Right ventricle myocardium superior (tissue), 1 donor: ENCODE measurements around the gene GRM7. TPM values are rescaled to one million over a fixed set of nuclear protein-coding genes. Genes with fewer than 3 reads are reported as not detected.

Experiments
- ATAC-seq: fragments of 200-7000 bp; cut with Tn5 transposase; one replicate; pipeline ENCODE4 v1.9.1; 2020; ENCODE audit warnings: mild to moderate bottlenecking; ENCODE audit not compliant: poor library complexity
- DNase-seq: peaks from one replicate; pipeline ENCODE4 v3.0.0-alpha.2; 2020
- intact Hi-C: fragments of 100-400 bp; cut with DNase I; formaldehyde crosslinking; loops from one replicate; pipeline ENCODE4 v1.11.2; 2022
- total RNA-seq: library from RNA; stranded (reverse); fragmentation: NEBNext Ultra II Directional; extraction: Animal tissue kit (Norgen Biotek cat#: 25700); gene quantifications from one replicate; pipeline ENCODE4 v1.2.1, GENCODE V29; 2021
- donor health status: DM: no; HTN: yes; CAD: no; lungs with severe emphysema.

GRM7 gene
- total RNA-seq, 1 donor from 2014 or later, result not detected

- ATAC-seq (no peak), DNase-seq (no peak)
- intact Hi-C loops, result no loop called here
These were observed 414.5 kb downstream of the GRM7 start for GRCh38 chr3:7275396-7275795.

DNA sequence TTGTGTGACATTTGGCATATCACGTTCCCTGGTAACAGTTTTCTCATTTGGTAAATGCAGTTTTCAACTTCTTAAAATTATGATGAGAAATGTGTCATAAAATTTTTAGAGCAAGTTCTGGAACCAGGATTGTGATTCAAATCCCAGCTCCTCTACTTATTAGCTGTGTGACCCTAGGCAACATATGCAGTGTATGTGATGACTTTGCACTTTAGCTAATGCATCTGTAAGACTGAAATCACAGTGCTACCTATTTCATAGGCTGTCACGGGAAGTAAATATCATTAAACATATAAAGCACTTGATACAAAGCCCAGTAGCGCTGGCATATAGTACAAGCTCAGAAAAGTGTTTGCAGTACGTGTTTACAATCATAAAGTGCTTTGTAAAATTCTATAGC lies 419.4 kb downstream of the GRM7 start:
- DNase-seq, result no peak
- no peak for ATAC-seq
- intact Hi-C loops, result no loop called here

DNA sequence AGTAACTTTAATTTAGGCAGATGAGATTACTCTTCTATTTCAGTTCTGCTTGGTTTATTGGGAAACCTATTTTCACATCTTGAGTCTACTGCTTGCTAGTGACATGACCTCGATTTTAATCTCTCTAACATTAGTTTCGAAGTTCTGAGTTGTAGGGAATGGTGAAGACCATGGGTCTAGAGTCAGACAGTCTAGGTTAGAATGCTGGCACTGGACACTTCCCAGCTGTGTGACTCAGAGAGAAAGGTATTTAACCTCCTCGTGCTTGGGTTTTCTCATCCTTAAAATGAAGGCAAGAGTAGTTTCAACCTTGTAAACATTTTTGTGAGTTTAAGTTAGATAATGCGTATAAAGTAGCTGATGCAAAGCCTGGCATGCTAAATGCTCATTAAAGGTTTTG lies 422.1 kb downstream of the GRM7 start:
- DNase-seq, result no peak
- intact Hi-C loops, result no loop called here
- no peak for ATAC-seq

GRCh38 chr3:7285505-7285904 lies 424.6 kb downstream of the GRM7 start:
- intact Hi-C loops, result no loop called here
- no peak for DNase-seq
- ATAC-seq, result no peak

- intact Hi-C loops, result no loop called here
- ATAC-seq (no peak), DNase-seq (no peak)
These were observed 427.2 kb downstream of the GRM7 start for GRCh38 chr3:7288133-7288532.

- ATAC-seq, result peak; percentile 15
- intact Hi-C loops, result no loop called here
- no peak for DNase-seq
These were observed 428.2 kb downstream of the GRM7 start for GRCh38 chr3:7289121-7289520.

DNA sequence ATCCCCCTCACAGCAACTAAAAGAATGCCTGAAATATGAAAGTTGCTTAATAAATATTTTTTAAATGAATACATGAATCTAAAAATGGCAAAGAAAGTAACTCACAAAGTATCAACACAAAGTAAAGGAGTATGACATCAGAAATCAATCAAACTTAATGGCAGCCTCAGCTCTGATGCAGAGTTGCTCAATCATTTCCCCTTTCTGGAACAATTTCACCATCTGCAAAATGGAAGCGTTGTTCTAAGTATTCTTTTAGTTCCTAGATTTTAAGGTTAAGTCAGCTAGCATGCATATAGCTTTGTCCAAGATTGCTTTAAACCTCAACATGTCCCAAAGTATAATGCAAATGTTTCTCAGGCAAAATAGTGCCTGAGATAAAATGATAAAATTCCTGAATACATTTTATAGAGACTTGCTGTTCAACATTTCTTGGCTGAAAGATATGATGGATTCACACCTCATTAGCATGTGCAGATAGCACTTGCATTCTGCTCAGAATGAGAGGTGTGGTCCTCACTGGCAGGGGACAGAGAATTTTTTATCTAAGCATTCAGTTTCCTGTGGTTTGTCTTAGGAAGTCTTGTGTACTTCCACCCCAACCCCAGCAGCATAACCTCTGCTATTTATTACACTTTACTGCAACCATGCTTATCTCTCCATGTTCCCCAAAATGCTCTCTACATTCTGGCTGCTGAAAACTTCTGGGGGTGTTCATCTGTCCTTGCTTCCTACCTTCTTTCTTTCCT lies 429.3 kb downstream of the GRM7 start:
- intact Hi-C loops, result loop anchor here (10.0 kb wide), 1 partner anchor 245 kb away; no protein-coding TSS in a partner anchor
- DNase-seq (no peak), ATAC-seq (no peak)

DNA sequence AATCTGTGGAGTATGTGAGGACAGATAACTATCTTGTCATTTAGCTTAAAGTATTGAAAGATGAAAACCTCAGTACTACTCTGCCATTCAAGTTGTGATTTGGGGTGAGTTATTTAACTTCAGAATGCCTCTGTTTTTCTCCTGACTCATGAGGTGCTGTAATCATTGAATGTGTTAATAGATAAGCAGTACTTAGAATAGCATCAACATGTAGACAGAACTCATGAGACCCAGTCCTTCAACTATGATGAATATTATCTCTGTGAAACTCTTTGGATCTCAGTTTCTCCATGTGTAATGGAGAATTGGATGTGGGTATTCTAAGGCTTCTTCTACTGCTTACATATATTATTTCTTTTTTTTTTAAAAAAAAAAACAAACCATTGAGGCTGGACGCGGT lies 431.4 kb downstream of the GRM7 start:
- intact Hi-C loops, result loop anchor here (10.0 kb wide), 1 partner anchor 242 kb away; no protein-coding TSS in a partner anchor

GRCh38 chr3:7293286-7293685 lies 432.4 kb downstream of the GRM7 start:
- intact Hi-C loops, result loop anchor here (10.0 kb wide), 1 partner anchor 242 kb away; no protein-coding TSS in a partner anchor
- no peak for DNase-seq
- ATAC-seq, result peak; percentile 70

More for the DNA sequence above, 431.4 kb downstream of the GRM7 start:
- ATAC-seq, result no peak
- DNase-seq, result no peak

GRCh38 chr3:7305561-7305960 lies 444.6 kb downstream of the GRM7 start:
- no peak for ATAC-seq
- intact Hi-C loops, result no loop called here
- DNase-seq, result no peak

DNA sequence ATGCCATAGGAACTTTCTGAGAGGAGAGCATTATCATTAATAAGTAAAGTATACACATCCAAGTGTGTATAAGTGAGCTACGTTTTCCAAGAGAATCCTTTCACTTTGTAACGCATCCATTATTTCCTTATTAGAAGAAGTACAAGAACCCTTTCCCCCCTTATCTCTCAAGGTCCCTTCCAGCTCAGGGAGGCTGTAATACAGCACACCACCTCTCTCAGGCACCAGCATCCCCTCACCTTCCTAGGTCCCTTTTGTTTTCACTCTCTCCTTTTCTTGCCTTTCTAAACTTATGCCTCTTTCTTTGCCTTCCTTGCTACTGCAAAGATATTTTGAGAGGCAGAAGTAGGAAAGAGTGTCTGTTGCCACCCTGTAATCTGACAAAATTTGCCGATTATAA lies 446.0 kb downstream of the GRM7 start:
- ATAC-seq (no peak), DNase-seq (no peak)
- intact Hi-C loops, result no loop called here

DNA sequence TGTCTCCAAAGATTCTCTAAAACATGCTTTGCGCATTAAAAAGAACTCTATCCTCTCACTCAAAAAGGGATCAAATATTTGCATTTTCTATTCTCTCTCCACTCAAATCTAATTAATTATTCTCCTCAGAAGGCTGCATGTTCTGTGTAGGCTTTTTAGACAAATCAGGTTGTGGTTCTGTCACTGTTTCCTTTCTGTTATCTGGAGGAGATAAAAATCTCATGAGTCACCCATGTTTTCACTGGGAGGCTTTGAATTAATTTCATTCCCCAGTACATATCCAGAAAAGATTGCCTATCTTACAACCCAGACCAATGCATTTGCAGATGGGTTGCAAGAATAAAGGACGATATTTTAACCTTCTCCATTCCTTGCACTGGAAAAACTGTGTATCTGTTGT lies 446.5 kb downstream of the GRM7 start:
- intact Hi-C loops, result no loop called here

GRCh38 chr3:7309641-7310102 lies 448.8 kb downstream of the GRM7 start:
- intact Hi-C loops, result no loop called here
- ATAC-seq, result peak; percentile 93
- DNase-seq, result peak; percentile 66

More for the DNA sequence above, 446.5 kb downstream of the GRM7 start:
- DNase-seq, result no peak
- ATAC-seq, result no peak

DNA sequence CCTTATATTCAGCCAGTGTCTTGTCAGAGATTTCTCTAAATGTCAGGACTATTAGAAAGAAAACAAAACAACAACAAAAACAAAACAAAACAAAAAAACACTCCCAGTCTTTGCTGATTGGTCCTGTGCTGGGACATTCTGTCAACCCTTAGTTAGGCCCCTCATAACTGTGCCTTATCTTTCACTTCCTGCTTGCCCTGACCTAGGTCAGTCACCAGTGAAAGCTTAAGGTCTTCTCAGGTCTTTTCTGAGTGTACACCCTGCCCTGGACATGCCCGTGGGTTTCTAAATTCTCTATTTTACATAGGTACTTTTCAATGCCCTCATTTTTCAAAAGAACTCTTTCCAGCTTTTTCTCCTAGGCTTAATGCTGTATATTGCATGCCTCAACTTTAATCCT lies 454.1 kb downstream of the GRM7 start:
- intact Hi-C loops, result no loop called here
- no peak for DNase-seq
- no peak for ATAC-seq

- ATAC-seq, result no peak
- no peak for DNase-seq
- intact Hi-C loops, result no loop called here
These were observed 462.2 kb downstream of the GRM7 start for GRCh38 chr3:7322957-7323669.

- intact Hi-C loops, result no loop called here
- ATAC-seq, result no peak
- no peak for DNase-seq
These were observed 467.4 kb downstream of the GRM7 start for GRCh38 chr3:7328339-7328738.

DNA sequence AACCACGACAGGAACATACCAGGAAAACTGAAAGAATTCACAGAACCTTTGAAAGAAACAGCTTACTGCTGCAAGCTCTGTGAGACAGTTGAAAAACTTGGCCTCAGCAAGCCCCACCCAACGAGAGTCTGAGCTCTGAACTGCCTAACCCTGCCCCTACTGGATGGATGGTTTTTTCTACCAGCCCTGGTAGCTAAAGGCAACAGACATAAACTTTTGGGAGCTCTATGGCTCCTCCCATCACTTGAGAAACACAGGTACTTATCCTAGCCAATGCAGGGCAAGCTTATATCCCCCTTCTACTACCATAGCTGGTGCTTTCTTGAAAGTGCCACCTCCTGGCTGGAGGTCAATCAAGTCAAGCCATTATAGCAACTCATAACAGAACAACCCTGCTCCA lies 471.8 kb downstream of the GRM7 start:
- intact Hi-C loops, result no loop called here
- no peak for ATAC-seq
- no peak for DNase-seq

GRCh38 chr3:7333125-7333524 lies 472.2 kb downstream of the GRM7 start:
- no peak for ATAC-seq

GRCh38 chr3:7340795-7341194 lies 479.9 kb downstream of the GRM7 start:
- DNase-seq, result no peak
- ATAC-seq, result no peak
- intact Hi-C loops, result no loop called here

More at GRCh38 chr3:7333125-7333524, 472.2 kb downstream of the GRM7 start:
- intact Hi-C loops, result no loop called here
- DNase-seq, result no peak

DNA sequence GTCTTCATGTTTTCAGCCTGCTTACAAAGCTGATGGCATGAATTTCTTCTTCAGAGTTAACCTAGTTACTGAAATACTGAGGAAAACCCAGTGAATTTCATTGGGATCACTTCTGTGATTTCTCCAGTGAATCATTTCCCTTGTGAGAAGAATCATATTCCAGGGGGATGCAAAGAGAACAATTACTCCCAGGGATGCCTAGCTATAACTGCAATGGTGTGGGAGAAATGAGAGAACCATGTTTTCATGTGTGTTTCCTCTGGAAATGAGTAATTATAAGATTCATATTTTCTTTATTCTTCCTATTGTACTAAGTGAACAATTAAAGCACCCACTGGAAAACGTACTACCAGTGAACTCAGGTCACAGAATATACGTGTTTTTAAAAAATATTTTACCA lies 485.4 kb downstream of the GRM7 start:
- ATAC-seq (no peak), DNase-seq (no peak)
- intact Hi-C loops, result no loop called here
